HG03521 (cell line): ENCODE measurements around the gene KRTAP9-3.
"Not testable (repeated sequence)": the region's sequence is repeated elsewhere in the genome, so short reads cannot be mapped to it uniquely, and the experiment has no call there.

Source experiments
- ATAC-seq: cut with Tn5 transposase; IDR thresholded peaks from one replicate; pipeline ENCODE4 v1.9.1; 2021; ENCODE audit warnings: mild to moderate bottlenecking, moderate library complexity; ENCODE audit not compliant: unreplicated experiment

Gene KRTAP9-3

GRCh38 chr17:41249637-41250240 lies 17.5 kb downstream of the KRTAP9-3 start, which contains the start of gene KRTAP9-4:
KRTAP9-4 (plus strand) TSS chr17:41249687; CDS start chr17:41249721, 34 bp downstream.
- ATAC-seq, result not testable (repeated sequence)

- ATAC-seq, result no peak
These were observed 19.0 kb downstream of the KRTAP9-3 start for GRCh38 chr17:41251261-41251660.

- no peak for ATAC-seq
These were observed 22.6 kb downstream of the KRTAP9-3 start for GRCh38 chr17:41254861-41255260.

- ATAC-seq, result not testable (repeated sequence)
These were observed 23.4 kb downstream of the KRTAP9-3 start, which contains the start of gene KRTAP9-9 for GRCh38 chr17:41255381-41256290. KRTAP9-9 (plus strand) TSS chr17:41255384.

GRCh38 chr17:41256291-41256685 lies 24.0 kb downstream of the KRTAP9-3 start:
- no peak for ATAC-seq

GRCh38 chr17:41258406-41258805 lies 26.2 kb downstream of the KRTAP9-3 start:
- no peak for ATAC-seq

GRCh38 chr17:41263212-41263611 lies 31.0 kb downstream of the KRTAP9-3 start:
- ATAC-seq, result no peak

GRCh38 chr17:41264599-41264998 lies 32.4 kb downstream of the KRTAP9-3 start:
- ATAC-seq, result no peak

- ATAC-seq, result no peak
These were observed 32.8 kb downstream of the KRTAP9-3 start, which contains the start of gene KRTAP9-6 for GRCh38 chr17:41265078-41265477. KRTAP9-6 (plus strand) TSS chr17:41265378; CDS start chr17:41265378, 0 bp downstream.

- no peak for ATAC-seq
These were observed 35.5 kb downstream of the KRTAP9-3 start for GRCh38 chr17:41267711-41268110.

GRCh38 chr17:41271323-41271722 lies 39.1 kb downstream of the KRTAP9-3 start:
- not testable (repeated sequence) for ATAC-seq

GRCh38 chr17:41271858-41272257 lies 39.6 kb downstream of the KRTAP9-3 start:
- no peak for ATAC-seq

GRCh38 chr17:41275648-41276190 lies 43.5 kb downstream of the KRTAP9-3 start, which contains the start of gene KRTAP9-7:
KRTAP9-7 (plus strand) TSS chr17:41275698; CDS start chr17:41275698, 0 bp downstream.
- ATAC-seq, result not testable (repeated sequence)

- no peak for ATAC-seq
These were observed 46.1 kb downstream of the KRTAP9-3 start for GRCh38 chr17:41278176-41278955.
